Epithelial cell of esophagus (primary cell): Measurements from ENCODE around the gene INSYN1.

Experiments used
- DNase-seq: peaks from one replicate; pipeline ENCODE4 v3.0.0; 2010; ENCODE audit warnings: low read depth
- H3K4me3 ChIP-seq: 2 replicates; pipeline ENCODE4 v1.5.1; 2011; ENCODE audit warnings: mild to moderate bottlenecking, low read length, control low read depth
- TF ChIP-seq, protein P1 (sequence below): IDR thresholded peaks from 2 replicates; pipeline ENCODE4 v1.5.1; 2011; ENCODE audit warnings: low read depth, mild to moderate bottlenecking, low read length, control low read depth, inconsistent platforms; ENCODE audit not compliant: insufficient read depth; ENCODE audit errors: missing control alignments

The INSYN1 gene

DNA sequence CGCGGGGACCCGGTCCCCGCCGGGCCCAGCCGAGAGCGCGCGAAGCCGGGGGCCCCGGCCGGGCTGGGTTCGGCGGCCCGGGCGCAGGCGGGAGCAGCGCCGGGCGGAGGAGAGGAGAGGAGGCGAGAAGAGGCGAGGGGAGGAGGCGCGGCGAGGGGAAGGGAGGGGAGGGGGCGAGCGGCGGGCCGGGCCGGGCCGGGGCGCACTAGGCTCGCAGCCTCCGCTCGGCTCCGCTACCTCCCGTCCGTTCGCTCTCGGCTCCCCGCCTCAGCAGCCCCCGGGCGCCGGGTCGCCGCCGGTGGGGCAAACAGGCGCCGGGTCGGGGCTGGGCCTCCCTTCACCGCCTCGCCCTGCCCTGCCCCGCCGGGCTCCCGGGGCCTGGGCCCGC is 351 bp downstream of the INSYN1 start:
- H3K4me3 ChIP-seq: no peak overlapping the region
- DNase-seq: no peak
- TF ChIP-seq, protein P1, sequence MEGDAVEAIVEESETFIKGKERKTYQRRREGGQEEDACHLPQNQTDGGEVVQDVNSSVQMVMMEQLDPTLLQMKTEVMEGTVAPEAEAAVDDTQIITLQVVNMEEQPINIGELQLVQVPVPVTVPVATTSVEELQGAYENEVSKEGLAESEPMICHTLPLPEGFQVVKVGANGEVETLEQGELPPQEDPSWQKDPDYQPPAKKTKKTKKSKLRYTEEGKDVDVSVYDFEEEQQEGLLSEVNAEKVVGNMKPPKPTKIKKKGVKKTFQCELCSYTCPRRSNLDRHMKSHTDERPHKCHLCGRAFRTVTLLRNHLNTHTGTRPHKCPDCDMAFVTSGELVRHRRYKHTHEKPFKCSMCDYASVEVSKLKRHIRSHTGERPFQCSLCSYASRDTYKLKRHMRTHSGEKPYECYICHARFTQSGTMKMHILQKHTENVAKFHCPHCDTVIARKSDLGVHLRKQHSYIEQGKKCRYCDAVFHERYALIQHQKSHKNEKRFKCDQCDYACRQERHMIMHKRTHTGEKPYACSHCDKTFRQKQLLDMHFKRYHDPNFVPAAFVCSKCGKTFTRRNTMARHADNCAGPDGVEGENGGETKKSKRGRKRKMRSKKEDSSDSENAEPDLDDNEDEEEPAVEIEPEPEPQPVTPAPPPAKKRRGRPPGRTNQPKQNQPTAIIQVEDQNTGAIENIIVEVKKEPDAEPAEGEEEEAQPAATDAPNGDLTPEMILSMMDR: no peak

- DNase-seq: no peak
- TF ChIP-seq, protein P1: no peak
- H3K4me3 ChIP-seq: no peak overlapping the region
Measured at GRCh38 chr15:73751899-73752805, 999 bp downstream of the INSYN1 start.

- DNase-seq: no peak
- no peak overlapping the region for H3K4me3 ChIP-seq
Measured at GRCh38 chr15:73751511-73751898, 1.6 kb downstream of the INSYN1 start.

GRCh38 chr15:73750951-73751350 is 2.2 kb downstream of the INSYN1 start:
- no peak overlapping the region for H3K4me3 ChIP-seq
- DNase-seq: no peak
- TF ChIP-seq, protein P1: no peak

More at GRCh38 chr15:73751511-73751898, 1.6 kb downstream of the INSYN1 start:
- TF ChIP-seq, protein P1: no peak

DNA sequence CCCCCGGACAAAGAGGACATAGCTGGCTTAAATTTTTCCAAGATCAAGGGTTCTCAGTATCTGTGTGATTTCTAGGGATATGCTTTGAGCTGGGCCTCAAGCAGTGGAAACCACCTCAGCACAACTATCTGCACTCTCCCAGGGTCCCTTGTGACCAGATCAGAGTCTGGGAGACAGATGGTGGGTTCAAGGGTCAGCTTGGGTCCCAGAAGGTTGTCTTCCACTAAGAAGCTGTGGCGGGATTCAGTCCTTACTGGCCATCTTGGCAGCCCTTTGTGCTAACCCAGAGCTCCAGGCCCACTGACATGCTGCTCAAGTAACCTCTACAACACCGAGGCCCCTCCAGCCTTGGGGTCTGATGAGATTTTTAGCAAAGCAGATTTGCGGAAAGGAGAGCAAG is 2.7 kb downstream of the INSYN1 start:
- no peak overlapping the region for H3K4me3 ChIP-seq
- TF ChIP-seq, protein P1: no peak
- DNase-seq: no peak

DNA sequence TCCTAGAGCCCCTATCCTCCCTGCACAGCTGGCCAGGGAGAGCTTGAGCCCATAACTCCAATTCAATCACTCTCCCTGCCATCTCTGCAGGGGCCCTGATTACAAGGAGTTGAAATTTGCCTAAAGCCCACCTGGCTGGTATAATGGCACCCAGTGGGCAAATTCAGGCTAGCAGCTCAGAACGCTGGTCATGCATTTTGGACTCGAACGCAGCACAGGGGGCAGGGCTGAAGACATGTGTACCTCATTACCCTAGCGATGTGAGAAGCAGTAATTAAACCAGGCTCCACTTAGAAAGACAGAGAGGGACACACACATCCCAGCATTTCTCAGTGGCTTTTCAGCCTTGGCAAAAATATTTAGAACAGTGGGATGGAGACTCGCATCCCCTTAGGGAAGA is 3.2 kb downstream of the INSYN1 start:
- no peak overlapping the region for H3K4me3 ChIP-seq
- TF ChIP-seq, protein P1: no peak
- no peak for DNase-seq

GRCh38 chr15:73749533-73749932 is 3.6 kb downstream of the INSYN1 start:
- TF ChIP-seq, protein P1: no peak
- no peak for DNase-seq
- no peak overlapping the region for H3K4me3 ChIP-seq
